ENCODE results near the gene MTO1.
"Not testable (repeated sequence)": the region's sequence is repeated elsewhere in the genome, so short reads cannot be mapped to it uniquely, and the experiment has no call there.

MTO1 gene

DNA sequence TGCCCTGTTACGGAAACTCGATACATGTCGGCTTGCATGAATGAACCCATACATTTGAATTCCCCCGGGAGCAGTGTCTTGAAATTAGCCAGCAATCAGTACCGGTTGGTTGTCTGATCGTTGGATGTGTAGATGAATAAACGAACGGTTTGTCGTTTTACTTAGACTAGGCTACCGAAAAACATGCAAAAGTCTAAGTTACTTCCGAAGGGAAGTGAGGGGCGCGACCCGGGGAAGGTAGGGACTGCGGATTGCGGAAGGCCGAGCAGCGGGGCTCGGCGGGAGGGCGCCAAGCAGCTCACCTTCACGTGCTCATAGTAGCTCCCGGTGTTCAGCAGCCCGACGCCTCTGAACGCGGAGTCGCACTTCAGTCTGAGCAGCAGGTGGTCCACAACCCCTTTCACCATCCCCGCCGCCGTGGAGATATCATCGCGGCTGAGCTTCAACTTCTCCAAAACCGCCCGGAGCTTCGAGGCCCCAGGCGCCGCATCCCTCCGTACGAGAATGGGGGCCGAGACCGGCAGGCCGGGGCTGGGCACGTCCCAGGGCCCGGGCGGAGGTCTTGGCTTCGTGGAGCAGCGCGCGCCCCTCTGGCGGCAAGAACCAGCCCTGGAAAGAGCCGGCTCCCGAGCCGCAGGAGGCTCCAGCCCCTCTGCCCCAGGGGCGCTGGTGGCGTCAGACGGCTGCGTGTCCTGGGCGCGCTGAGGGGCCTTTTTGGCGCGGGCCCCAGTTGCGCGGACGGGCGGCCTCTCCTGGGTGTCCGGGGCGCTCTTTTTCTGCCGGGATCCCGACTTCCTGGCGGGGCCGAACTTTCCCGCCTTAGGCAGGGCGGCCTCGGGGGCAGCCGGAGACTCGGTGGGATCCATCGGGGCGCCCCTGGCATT lies 10.1 kb upstream of the MTO1 start:
- H3K4me3 ChIP-seq (ENCODE audit: low read length), result peak overlapping the region; percentile 79
- TF ChIP-seq, protein P1, sequence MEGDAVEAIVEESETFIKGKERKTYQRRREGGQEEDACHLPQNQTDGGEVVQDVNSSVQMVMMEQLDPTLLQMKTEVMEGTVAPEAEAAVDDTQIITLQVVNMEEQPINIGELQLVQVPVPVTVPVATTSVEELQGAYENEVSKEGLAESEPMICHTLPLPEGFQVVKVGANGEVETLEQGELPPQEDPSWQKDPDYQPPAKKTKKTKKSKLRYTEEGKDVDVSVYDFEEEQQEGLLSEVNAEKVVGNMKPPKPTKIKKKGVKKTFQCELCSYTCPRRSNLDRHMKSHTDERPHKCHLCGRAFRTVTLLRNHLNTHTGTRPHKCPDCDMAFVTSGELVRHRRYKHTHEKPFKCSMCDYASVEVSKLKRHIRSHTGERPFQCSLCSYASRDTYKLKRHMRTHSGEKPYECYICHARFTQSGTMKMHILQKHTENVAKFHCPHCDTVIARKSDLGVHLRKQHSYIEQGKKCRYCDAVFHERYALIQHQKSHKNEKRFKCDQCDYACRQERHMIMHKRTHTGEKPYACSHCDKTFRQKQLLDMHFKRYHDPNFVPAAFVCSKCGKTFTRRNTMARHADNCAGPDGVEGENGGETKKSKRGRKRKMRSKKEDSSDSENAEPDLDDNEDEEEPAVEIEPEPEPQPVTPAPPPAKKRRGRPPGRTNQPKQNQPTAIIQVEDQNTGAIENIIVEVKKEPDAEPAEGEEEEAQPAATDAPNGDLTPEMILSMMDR (conservative IDR thresholded peaks at IDR 0.05; ENCODE audit: low read length), result no peak
- DNase-seq (ENCODE audit: low read depth), result peak; percentile 49

DNA sequence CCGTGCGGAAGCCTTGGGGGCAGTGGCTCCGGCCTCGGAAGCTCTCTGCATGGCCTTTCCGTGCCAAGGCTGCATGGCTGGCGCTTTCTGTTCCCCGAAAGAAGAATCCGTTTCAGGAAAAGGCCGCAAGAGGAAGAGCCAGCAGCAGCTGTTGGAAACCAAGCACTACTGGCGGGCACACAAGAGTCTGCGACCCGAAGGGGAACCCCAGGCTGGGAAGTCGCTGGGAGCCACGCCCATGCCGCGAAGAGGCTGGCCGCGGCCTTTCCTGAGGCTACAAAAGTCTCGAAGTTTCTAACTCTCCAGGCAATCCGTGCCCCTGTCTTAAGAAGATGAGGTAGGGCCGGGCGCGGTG lies 9.5 kb upstream of the MTO1 start, which contains the start of gene CGAS:
CGAS (minus strand) TSS at position 191 of the 355 bp plus-strand sequence; CDS start at position 75, 116 bp downstream.
- TF ChIP-seq, protein P1 (conservative IDR thresholded peaks at IDR 0.05; ENCODE audit: low read length), result no peak
- peak; percentile 76 for DNase-seq (ENCODE audit: low read depth)
- peak within 1 kb of the TSS; percentile 79 for H3K4me3 ChIP-seq (ENCODE audit: low read length)

DNA sequence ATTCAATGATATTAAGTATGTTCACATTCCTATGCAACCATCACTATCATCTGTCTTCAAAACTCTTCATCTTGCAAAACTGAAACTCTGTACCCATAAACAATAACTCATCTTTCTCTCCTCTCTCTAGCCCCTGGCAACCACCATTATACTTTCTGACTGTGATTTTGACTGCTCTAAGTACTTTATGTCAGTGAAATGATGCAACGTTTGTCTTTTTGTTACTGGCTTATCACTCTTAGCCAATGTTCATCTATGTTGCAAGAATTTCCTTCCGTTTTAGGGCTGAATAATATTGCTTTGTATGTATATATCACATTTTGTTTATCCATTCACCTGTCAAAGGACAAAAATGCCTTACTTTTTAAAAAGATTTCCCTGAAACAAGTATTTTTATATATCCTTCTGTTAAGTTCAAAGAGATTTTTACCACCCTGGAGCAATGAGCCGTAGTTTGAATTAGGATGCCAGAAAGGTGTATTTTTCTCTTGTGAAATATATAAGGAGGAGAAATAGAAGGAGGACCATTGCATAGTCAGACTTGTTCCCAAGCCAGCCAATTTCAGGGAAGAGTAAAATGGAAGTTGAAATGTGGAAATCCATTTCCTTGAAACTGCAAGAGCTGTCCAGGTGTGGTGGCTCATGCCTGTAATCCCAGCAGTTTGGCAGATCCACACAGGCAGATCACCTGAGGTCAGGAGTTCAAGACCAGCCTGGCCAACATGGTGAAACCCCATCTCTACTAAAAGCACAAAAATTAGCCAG lies 5.5 kb upstream of the MTO1 start:
- no peak overlapping the region for H3K4me3 ChIP-seq (ENCODE audit: low read length)
- TF ChIP-seq, protein P1 (conservative IDR thresholded peaks at IDR 0.05; ENCODE audit: low read length), result no peak
- DNase-seq (ENCODE audit: low read depth), result no peak

DNA sequence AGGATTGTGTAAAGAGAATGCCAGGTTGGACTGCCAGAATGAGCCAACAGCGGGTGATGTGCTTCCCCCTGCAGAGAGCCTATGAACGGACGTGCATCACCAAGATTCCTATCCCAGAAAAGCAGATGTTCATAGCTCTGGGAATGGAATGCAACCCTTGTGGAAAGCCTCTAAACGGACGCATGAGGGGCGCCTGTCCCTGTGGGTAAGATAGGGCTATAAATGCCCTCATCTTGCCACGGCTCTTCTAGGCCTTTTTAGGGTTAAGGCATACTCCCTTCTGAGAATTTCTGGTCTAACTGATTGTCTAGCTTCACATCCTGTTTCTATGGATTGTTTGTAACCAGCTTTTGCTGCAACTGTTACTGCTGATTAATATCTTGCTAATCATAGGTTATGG lies 2.1 kb upstream of the MTO1 start:
- not testable (repeated sequence) for H3K4me3 ChIP-seq (ENCODE audit: low read length); DNase-seq (ENCODE audit: low read depth)

DNA sequence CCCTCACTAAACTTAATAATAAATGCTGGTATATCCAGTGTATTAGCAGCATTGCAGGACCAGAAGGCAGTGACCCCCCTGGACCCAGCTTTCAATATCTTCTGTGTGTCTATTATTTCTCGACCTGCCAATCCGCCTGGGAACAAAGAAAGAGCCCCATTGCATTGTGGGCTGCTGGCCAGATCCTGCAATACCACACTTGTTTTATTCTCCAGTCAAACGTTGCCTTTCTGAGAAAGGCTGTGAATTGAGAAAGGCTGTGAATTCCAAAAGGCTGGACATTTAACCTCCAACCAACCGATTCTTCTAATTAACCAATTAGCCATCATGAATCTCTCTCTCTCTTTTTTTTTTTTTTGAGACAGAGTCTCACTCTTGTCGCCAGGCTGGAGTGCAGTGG lies 1.5 kb upstream of the MTO1 start:
- no peak overlapping the region for H3K4me3 ChIP-seq (ENCODE audit: low read length)
- DNase-seq (ENCODE audit: low read depth), result no peak
- TF ChIP-seq, protein P1 (conservative IDR thresholded peaks at IDR 0.05; ENCODE audit: low read length), result no peak

DNA sequence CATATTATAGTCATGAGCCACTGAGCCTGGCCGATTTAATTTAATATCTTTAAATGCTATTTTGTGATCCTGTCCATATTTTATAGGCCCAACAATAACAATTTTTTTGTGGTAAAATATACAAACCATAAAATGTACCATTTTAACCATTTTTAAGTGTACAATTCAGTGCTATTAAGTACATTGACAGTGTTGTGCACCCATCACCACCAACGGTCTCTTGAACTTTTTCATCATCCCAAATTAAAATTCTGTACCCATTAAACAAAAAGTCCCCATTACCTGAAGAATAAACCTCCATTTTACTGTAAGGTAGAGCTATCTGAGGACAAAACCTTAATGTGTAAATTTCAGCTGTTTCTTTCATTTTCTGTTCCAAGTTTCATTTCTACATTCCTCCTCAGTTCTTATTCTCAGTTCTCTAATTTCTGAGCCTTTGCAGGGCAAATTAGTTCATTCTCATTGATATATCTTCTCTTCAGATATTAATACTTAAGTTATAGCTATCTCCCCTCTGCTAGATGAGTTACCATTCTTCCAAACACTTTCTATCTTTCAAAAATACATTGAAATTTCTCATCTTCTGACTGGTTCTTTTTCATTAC lies 10.3 kb downstream of the MTO1 start:
- TF ChIP-seq, protein P1 (conservative IDR thresholded peaks at IDR 0.05; ENCODE audit: low read length), result no peak
- DNase-seq (ENCODE audit: low read depth), result no peak
- H3K4me3 ChIP-seq (ENCODE audit: low read length), result no peak overlapping the region

DNA sequence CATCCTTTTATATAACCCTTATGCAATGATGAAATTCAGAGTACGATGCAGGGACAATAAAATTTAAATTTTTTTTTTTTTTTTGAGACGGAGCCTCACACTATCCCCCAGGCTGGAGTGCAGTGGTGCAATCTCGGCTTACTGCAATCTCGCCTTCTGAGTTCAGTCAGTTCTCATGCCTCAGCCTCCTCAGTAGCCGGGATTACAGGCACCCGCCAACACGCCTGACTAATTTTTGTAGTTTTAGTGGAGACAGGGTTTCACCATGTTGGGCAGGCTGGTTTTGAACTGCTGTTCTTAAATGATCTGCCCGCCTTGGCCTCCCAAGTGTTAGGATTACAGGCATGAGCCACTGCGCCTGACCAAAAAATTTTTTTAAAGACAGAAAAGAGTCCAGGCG lies 15.2 kb downstream of the MTO1 start:
- H3K4me3 ChIP-seq (ENCODE audit: low read length), result no peak overlapping the region
- TF ChIP-seq, protein P1 (conservative IDR thresholded peaks at IDR 0.05; ENCODE audit: low read length), result no peak
- DNase-seq (ENCODE audit: low read depth), result no peak
